Stimulated activated CD8-positive, alpha-beta memory T cell treated with anti-CD3 and anti-CD28 coated beads, Interleukin-4, amount 100 ng/mL, for 48 hours (primary cell): Measurements from ENCODE around the gene NDUFA11.
A peak's percentile ranks its signal among the peaks of the same experiment; 100 is the strongest.

Source experiments
- DNase-seq: peaks from one replicate; pipeline ENCODE4 v3.0.0-alpha.2; 2020

The NDUFA11 gene

DNA sequence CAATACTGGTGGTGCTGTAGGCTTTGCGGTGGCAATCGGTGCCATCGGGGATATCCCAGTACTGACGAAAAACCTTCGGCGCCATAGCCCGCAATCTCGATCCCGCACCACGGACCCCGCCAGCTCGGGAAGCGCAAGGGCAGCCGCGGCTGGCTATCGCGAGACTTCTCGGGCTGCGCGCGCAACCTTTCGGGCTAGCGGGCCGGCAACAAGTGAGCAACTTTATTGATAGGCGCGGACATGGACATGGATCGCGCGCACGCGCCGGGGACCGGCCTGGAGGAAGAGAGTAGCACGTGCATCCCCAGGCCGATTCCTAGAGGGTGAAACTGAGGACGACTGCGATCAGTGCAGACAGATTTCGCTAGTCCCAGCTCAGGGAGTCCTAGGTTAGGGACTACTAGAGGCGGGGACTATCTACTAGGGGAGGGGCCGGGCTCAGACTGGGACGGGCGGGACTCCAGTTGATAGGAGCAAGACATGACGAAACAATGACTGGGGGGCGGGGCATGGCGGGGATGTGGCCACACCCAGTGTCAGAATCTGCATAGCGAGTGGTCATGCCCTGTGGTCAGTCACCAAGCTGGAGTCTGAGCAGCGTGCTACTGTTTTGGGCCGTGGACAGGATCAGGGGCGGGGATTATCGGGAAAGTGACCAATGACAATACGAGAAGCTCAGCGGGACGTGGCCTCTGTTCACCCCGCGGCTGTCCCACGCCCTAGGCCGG, at the start of gene NDUFA11:
TSS of gene NDUFA11 (minus strand) at position 167 of the 728 bp plus-strand sequence. CDS start at position 85, 82 bp downstream.
- DNase-seq: peak; percentile 99

DNA sequence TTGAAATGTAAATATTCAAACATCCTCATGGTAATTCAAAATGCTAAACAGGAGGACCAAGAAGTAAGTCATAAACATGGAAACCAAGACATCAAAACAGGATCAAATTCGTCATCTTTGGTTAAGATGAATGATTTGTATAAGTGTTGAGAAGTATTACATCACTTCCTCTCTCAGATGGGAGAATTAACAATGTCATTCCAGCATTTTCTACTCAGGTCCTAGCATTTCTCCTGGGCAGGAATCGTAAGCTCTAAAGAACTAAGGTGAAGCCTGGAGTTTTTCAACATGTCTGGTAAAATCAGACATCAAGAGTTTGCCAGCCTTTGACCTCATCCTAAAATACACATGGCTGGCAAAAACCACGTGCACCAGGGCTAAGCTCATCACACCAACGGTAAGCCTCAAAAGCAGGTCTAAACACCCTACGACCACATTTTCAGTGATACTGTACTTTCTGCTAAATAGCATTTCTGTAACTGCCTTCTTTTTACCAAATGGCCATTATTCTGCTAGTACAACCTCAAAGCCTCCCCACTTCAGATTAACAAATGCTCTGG, 49.5 kb upstream of the NDUFA11 start:
- DNase-seq: no peak

DNA sequence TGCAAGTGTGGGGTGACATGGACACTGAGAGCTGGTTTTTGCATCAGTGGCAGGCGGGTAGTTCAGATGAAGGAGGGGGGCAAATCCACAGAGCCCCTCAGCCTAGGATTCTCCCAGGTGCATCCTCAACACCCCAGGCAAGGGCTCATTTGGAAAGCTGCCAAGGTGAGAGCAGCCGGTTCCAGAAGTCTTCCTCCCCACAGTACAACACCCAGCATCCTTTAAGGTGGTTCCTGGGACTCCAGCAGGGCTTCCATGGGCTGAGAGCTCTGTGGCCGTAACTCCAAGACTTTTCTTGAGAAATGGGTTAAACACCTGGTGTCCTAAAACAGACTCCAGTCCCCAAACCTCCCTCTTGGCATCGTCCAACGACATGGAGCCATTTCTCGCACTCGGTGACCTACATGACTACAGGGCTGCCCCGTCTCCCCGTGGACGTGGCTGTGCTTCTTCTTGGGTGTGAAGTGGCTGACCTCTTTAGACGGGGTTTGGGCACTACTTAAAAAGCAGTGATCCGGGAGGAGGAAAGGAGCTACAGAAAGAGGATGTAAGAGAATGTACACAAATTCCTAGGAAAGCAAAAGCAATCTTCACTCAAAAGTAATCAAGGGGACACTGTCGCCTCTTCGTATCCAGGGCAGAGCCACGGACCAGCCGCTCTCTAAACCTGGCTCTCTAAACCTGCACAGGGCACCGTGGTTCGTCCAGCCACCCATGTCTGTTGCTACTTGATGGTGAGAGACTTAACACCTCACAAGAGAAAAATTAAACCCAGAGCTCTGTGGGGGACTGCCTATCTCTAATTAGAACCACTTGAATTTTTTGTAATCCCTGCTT, 48.8 kb upstream of the NDUFA11 start:
- DNase-seq: no peak

DNA sequence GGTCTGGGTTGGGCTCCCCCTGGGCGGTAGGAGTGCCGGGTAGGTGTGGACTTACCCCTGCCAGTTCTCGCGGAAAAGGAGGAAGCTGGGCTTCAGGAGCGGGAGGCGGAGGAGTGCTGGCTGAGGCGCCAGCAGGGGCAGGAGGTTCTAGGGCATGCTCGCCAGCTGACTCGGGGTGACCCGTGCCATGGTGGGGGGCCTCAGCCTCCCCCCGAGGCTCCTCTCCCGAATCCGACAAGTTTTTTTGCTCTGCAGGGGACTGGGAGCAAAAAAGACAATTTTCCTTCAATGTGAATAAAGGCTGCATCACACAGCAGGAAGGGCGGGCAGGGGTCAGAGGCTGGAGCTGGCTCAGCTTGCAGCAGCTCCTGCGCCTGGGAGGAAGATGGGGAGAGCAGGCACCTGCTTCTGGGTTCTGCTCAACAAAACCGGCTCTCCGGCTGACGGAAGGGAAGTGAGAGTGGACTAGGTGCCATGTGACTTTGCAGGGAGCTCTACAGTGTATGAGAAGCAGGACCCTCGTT, 47.8 kb upstream of the NDUFA11 start:
- no peak for DNase-seq

DNA sequence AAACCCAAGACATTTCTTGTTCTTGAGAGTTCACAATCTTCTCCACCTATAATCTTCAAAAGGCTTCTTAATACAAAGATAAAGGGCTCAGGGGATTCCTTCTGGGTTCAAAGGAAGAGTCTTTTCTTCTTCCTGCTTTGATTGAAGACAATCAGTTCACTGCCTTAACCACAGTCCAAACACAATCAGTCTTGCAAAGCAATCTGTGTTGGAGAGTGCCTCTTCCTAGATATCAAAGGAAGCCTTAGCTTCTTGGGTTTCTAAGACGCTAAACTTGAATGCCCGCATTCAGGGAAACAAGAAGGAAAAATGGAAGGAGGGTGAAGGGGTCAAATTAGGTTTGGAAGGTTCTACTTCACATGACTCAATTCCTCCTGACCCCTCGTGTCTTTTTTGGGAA, 47.2 kb upstream of the NDUFA11 start:
- DNase-seq: no peak

DNA sequence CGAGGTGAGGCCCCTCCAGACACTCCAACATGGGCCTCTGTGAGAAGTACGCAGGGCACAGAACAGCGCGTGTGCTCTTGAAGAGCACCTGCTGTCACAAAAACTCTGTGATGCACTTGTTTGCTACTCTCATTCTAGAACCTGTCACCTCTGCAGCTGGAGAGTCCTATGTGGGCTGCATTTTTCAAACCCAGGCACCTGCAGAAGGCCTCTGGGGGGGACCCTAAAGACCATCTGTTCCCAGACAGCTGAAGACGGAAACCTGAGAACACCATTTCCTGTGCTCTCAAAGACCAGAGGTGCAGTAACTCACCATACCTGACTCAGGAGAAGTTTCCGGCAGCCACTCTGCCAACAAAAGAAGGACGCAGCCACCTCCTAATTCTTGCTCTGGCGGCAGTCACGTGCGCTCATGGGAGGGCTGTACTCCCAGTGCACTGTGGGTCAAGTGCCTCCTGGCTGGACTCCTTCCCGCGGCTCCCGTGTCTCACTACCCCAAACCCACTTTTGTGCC, 46.3 kb upstream of the NDUFA11 start:
- DNase-seq: peak; percentile 47

DNA sequence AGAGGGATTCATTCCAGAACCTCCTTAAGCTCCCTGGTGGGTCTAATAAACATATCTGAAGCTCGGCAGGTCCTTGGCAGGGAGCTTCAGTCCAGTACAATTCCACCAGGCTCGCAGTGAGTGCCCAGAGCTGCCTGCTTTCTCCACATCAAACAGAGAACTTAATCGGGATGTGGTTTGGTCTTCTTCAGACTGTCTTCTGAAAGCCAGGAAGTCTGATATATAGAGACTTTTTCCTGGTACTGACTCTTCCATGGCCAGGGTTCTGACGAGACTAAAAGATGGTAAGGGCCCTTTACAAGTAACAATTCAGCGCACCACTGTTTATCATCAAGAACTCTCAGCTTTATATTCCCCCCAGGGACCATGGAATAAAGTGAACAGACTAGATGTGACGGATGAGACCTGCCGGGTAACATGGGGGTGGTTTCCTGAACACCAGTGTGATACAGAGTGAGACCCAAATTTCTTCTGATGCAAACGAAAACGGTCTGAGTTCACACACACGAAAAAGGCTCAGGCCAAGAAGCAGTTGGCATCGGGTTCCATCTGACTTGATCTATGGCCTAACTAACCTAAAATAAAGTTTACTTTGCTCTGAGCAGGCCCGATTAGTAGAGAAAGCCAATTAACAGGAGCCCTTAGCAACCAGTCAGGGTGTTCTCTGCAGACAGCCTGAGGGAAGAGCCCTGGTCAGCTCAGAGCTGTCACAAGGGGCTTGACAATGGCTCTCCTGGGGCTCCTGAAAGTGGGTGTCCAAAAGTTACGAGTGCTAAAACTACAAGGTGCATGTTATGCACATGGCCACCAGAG, 45.4 kb upstream of the NDUFA11 start:
- no peak for DNase-seq

DNA sequence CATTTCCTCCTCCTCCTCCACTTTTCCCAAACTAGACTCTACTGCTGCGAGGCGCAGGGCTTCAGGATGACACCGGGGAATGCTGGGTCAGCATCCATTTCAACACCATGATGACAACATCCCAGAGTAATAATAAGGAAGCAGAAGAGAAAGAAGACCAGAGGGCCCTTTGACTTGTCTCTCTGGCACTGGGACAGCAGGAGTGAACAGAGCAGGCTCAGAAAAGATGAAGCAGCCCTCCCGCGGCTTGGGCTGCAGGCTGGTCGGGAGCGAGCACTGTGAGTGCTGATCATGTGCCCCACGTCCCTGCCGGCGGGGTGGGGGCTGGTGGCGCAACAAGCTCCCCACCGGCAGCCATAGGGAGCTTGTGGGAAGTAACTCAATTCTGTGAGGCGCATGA, 43.8 kb upstream of the NDUFA11 start:
- DNase-seq: no peak

DNA sequence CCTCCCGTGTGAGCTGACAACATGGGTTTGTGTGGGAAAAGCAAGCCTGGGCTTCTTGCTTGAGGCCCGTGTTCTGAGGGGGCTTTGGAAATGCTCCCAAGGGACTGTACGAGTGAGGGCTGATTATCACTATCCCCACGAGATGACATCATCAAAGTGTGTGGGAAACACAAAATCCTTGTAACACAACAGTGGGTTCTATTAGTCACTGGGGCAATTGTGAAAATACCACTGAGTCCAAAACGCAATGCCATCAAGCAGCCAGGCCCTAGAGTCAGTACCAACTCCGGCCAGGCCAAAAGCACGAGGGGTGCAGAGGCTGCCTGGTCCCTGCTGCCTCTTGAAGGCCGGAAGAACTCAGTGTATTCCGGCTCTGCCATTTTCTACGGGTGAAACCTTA, 40.0 kb upstream of the NDUFA11 start:
- no peak for DNase-seq

DNA sequence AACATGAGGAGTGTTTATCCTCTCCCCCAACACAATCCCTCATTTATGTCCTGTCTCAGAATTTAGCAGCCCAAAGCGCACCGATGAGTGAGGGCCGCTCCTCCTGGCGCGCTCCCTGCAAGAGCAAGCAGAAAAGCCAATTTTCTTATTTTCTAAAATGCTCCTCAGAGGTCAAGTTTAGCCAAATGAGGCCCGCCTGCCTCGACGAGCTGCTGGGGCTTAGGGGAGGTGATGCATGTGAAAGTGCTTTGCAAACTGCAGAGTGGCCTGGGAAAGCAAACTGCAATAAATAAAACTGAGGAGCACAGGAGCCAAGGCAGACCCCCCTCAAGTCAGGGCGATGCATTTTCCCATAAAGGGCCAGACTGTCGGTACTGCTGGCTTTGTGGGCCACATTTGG, 39.5 kb upstream of the NDUFA11 start:
- no peak for DNase-seq

DNA sequence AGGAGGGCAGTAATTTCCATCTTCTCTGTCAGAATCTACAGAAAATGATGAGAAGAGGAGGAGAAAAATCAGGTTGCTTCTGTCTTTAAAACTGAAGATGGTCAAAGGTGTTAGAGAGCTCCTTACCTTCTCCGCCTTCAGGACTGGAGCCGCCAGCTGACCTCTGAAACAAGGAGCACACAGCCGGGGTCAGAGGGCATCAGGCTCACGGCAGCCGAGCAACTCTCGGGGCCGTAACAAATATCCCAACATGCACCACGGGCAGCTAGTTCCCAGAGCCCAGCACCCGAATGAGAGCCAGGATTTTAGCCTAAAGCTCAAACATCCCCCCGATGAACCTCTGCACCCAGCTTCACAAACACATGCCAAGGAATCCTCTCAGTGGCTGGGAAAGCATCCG, 38.1 kb upstream of the NDUFA11 start:
- DNase-seq: no peak

DNA sequence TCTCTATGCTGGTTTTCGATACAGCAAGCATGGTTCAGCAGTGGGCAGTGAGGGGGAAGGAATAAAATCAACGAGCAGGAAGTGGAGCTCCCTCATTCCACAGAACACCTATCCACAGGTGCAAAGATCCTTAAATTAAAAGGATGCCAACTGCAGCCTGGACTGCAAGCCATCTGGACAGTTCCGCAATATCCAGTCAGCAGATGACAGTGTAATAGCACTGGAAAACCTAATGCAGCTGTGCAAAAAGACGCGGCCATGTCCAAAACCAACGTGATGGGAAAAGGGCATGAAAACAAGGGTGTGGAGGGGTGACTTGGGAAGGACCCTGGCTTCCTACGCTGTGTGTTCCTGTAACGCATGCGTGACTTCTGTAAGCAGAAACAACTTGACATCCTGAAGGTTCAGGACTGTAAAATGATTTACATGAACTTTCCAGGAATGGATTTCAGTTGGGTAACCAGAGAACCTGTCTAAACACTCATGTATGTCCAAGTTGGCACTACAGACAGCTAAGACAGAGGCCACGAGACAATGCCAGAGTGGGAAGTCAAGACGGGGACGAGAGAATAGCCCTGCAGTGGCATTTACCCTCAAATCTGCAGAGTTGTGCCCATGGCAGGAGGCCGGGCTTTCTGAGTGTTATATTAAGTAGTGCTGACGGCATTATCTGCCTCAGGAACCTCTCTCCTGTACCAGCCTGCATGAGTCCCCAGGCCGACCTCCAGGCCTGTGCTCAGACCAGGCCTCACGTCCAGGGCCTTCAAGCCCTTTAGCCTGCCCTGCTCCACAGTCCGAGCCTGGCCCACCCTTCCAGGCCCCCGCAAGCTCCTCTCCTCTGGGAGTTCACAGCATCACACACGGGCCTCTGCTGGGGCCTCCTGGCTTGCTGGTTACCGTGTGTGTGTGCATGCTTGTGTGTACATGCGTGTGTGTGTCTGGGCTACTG, 36.9 kb upstream of the NDUFA11 start:
- DNase-seq: no peak

DNA sequence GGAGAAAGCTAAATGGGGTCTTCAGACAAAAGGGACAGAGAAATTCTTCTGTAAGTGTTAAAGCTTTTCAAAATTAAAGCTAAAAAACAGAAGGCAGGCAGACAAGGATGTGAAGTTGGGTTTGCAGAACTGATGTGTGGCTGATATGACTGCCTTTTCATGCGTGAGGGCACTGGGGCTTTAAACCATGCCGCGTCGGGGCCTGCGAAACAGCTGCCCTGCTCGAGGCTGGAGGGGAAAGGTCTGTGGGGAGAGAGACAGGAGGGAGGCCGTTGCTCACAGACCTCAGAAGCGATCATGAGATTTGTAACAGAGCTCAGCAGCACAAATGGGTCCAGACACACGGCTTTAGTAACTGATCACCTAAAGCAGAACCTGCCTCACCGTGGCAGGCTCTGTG, 34.0 kb upstream of the NDUFA11 start:
- DNase-seq: no peak

DNA sequence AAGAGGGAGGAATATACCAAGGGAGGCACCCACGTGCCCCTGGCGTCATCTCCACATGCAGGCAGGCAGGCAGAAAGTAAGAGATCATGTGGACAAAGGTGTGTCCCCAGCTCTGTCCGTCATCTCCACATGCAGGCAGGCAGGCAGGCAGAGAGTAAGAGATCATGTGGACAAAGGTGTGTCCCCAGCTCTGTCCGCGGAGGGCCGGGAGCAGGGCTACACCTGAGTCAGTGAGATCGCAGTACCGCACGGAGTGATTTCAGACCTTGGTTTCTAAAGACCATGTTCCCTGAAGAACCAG, 32.7 kb upstream of the NDUFA11 start:
- DNase-seq: no peak

DNA sequence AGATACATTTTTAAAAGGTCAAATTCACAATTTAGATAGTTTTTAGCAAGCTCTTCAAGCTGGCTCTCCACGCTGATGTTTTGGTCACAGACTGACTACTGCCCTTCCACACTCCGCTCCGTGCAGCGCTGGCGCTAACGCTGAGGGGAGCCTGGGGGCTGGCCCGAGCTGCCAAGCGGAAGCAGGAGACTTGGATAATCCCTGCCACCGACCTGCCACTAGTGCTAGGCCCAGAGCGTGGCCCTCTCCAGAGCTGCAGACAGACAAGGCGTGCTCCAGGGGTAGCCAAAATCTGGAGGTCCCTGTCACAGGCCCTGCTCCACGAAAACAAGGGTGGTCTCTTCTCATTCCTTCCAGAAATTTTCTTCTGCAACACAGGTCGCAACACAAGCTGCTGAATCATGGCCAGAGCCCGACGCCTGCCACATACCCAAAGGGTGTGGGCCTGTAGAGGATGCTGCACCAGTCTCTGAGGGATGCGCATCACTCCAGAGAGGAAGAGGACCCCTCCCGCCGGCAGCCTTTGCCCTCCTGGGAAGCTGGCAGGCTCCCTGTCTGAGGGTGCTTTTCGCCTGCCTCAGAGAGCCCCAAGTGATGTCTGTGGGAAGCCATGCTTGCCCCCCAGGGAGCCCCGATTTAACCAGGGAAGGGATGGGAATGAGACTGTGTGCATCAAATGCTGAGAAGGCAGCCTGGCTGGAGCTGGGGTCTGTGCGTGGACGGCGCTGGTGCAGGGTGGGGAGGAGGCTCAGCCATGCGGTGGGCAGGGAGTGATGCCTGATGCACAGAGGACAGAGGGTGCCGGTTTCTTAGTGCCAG, 32.1 kb upstream of the NDUFA11 start:
- no peak for DNase-seq

DNA sequence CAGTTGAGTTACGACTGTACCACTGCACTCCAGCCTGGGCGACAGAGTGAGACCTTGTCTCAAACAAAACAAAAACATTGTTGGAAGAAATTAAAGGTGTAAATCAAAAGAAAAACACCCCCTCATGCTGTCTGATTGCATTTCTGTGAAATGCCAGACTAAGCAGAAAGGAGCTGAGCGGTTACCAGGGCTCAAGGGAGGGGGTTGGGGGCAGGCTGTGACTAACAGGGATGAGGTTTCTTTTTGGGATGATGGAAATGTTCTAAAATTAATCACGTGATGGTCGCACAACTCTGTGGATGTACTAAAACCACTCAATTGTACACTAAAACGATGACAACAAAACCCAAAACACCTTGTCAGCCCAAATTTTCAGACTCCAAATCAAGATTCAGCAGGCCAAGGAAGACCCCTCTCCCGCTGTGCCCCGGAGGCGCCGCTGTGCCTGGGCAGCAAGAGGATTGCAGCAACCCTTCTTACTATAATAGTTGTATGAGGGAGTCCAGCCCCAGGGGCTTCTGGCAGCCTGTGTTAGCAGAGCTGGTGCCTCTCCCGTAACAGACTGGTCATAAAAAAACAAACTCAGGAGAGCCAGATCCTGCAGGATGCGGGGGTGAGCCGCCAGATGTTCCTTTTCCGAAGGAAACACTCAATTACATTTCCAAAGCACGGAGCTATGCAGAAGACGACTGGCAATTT, 31.3 kb upstream of the NDUFA11 start:
- no peak for DNase-seq

DNA sequence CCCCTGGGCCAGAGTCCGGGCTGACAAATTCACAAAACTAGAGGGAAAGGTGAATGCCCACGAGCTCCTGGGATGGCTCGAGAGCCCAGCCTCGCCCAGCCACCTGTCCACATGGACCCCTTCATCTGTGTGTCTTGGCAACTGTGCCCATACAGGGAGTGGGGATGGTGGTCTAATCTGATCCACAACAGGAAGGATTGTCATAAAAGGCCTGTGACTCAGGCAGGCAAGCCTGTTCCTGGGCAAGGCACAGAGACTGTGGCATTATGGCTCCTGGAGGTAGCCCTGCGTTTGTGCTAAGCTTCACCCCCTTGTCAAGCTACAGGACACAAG, 30.4 kb upstream of the NDUFA11 start:
- no peak for DNase-seq

DNA sequence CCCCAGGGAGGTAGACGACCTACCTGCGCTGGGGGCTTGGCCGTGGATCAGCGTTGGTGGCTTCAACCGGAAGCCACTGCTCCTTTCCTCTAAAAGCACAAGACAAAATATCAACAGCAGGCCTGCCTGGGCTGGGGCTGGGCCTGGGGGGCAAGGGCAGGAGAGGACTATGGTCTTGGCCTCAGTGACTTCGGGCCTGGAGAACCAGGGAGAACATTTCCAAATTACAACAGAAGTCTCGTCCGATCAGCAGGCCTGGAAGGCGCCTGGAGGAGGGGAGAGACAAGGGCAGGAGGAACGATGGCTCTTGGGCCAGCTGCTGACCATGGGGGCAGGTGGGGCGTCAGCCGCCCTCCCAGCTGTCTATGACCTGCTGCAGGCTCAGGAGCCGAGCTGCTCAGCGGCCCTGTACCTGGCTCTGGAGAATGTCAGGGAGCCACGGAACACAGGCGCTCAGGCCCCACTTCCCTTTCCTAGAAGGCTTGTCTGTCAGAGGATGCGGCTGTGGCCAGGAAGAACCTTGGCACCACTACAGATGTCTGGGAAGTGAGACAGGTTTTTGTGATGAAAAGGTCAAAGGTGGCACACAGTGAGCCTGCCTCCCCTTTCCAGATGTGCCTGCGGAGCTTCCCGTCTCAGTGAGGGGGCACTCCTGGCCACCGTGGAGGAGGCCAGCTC, 29.9 kb upstream of the NDUFA11 start:
- no peak for DNase-seq

DNA sequence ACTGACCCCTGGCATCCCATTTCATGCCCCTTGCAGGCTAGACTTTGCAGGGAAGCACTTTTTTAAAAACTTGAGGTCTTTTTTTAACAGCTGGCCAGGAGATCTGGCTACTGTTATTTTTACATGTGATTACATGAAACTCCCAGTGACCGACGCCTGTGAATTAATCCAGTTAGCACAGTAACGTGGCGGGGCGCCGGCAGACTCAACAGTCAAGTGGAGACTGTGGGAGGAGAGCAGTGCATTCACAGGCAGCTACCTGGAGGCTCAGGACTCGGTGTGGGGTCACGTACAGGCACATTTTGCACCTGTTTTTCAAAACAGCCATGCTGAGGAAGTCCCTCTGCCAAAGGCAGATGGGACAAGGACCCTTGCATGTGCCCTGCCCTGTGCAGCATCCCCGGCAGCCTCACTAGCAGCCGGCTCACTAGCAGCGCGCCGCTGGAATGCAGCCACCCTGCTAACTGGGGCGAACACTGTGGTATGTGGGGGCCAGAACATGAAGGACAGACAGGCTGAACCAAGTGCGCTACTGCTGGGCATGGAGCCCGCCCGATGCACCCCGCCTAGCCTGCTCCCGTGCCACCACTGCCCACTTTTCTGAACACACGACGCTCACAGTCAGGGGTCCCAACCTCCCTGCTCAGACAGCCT, 29.1 kb upstream of the NDUFA11 start:
- DNase-seq: no peak
